ENCODE results near the gene MKRN2.
"Not testable (repeated sequence)": the region's sequence is repeated elsewhere in the genome, so short reads cannot be mapped to it uniquely, and the experiment has no call there.

Gene MKRN2

DNA sequence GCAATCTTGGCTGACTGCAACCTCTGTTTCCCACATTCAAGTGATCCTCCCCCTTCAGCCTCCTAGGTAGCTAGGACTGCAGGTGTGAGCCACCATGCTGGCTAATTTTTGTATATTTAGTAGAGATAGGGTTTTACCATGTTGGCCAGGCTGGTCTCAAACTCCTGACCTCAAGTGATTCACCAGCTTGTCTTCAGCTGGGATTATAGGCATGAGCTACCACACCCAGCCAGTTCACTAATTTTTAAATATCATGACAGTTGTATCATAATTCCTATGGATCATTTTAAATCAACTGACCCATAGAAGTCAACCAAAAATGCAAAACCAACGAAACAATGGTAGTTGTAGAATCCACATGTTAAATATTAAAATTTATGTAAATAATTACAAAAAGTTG, 71.9 kb downstream of the MKRN2 start:
- H3K4me3 ChIP-seq (ENCODE audit: low read depth, low read length), result no peak overlapping the region
- no peak for TF ChIP-seq CTCF (IDR thresholded peaks at IDR 0.05; ENCODE audit: low read depth, low read length)

- no peak for TF ChIP-seq CTCF (IDR thresholded peaks at IDR 0.05; ENCODE audit: low read depth, low read length)
- no peak overlapping the region for H3K4me3 ChIP-seq (ENCODE audit: low read depth, low read length)
Measured at GRCh38 chr3:12629560-12629959, 72.7 kb downstream of the MKRN2 start.

- no peak for TF ChIP-seq CTCF (IDR thresholded peaks at IDR 0.05; ENCODE audit: low read depth, low read length)
Measured at GRCh38 chr3:12630292-12630691, 73.4 kb downstream of the MKRN2 start.

DNA sequence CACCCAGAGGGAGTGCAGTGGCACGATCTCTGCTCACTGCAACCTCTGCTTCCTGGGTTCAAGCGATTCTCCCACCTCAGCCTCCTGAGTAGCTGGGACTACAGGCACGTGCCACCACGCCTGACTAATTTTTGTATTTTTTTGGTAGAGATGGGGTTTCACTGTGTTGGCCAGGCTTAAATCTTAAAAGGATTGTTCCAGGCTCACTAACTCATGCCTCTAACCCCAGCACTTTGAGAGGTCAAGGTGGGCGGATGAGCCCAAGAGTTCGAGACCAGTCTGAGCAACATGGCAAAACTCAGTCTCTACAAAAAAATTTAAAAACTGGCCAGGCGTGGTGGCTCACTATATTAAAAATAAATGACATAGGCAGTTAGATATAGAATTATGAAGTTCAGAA, 74.0 kb downstream of the MKRN2 start:
- H3K4me3 ChIP-seq (ENCODE audit: low read depth, low read length), result not testable (repeated sequence)

More at GRCh38 chr3:12630292-12630691, 73.4 kb downstream of the MKRN2 start:
- no peak overlapping the region for H3K4me3 ChIP-seq (ENCODE audit: low read depth, low read length)

- TF ChIP-seq CTCF (IDR thresholded peaks at IDR 0.05; ENCODE audit: low read depth, low read length), result no peak
- no peak overlapping the region for H3K4me3 ChIP-seq (ENCODE audit: low read depth, low read length)
Measured at GRCh38 chr3:12632523-12632922, 75.6 kb downstream of the MKRN2 start.

DNA sequence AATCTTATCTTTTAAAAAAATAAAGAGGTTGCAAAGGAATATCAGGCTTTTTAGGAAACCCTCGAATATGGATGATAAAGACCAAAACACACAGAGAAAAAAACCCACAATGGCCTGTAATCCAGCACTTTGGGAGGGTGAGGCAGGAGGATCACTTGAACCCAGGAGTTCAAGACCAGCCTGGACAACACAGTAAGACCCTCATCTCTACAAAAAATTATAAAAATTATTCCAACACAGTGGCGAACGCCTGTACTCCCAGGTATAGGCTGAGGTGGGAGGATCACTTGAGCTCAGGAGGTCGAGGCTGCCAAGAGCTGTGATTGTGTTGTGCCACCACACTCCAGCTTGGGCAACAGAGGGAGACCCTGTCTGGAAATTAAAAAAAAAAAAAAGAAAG, 76.2 kb downstream of the MKRN2 start:
- H3K4me3 ChIP-seq (ENCODE audit: low read depth, low read length), result no peak overlapping the region
- no peak for TF ChIP-seq CTCF (IDR thresholded peaks at IDR 0.05; ENCODE audit: low read depth, low read length)
